ENCODE measurements around the gene TMEM132E. TPM values are rescaled to one million over a fixed set of nuclear protein-coding genes. Genes with fewer than 3 reads are reported as not detected.

Gene TMEM132E
- total and polyA plus RNA-seq, 2 of the 8 experiments (the other 6 are each of a cell fraction or from before 2014, with no cell fraction given) = 0.45 to 0.60 TPM

GRCh38 chr17:34609210-34609609 lies 29.8 kb downstream of the TMEM132E start:
- Histone ChIP-seq H3K23ac (ENCODE audit: insufficient read length) (no peak overlapping the region), H3K4me3 (ENCODE audit: extremely low read depth in 1 of 4, insufficient read depth in 2 of 4, low read depth in 3 of 4, low read length in 4 of 4) (no peak overlapping the region), H3K27ac (ENCODE audit: low read depth, low read length) (no peak overlapping the region), H3K18ac (ENCODE audit: extremely low read depth, low read length) (peak overlapping the region; percentile 38), H3K9ac (replicated peaks in 1 of 4; ENCODE audit: extremely low read depth in 1 of 4, low read depth in 3 of 4, low read length in 3 of 4) (no peak overlapping the region), H2BK120ac (replicated peaks; ENCODE audit: low read depth, low read length) (no peak overlapping the region), H3K79me2 (ENCODE audit: control insufficient read depth in 1 of 2, insufficient read depth in 2 of 2, low read length in 2 of 2) (no peaks in the 10 kb centered on the region), H3K4me1 (replicated peaks in 1 of 4; ENCODE audit: control insufficient read depth in 3 of 4, insufficient read depth in 4 of 4, low read length in 3 of 4) (peaks cover 22 to 42% (median 34%) of the 10 kb centered on the region in 4 experiments), H4K20me1 (replicated peaks in 1 of 2; ENCODE audit: control insufficient read depth in 1 of 2, insufficient read depth in 2 of 2, low read length in 2 of 2) (no peaks in the 10 kb centered on the region), H2AK5ac (ENCODE audit: low read depth, low read length) (peak overlapping the region; percentile 96), H3K36me3 (ENCODE audit: control insufficient read depth in 2 of 4, insufficient read depth in 4 of 4, low read length in 3 of 4) (no peaks in the 10 kb centered on the region), H3K56ac (replicated peaks; ENCODE audit: insufficient read length, low read depth, low read length) (no peak overlapping the region), H3K79me1 (ENCODE audit: low read depth, low read length) (no peaks in the 10 kb centered on the region), H2BK5ac (ENCODE audit: low read depth, low read length) (peak overlapping the region; percentile 3; the same call in 1 of the 2 replicates), H3K23me2 (ENCODE audit: low read depth, low read length) (no peaks in the 10 kb centered on the region; the same call in 1 of the 2 replicates), H3K14ac (ENCODE audit: insufficient read length) (no peak overlapping the region), H2BK20ac (ENCODE audit: low read length) (peak overlapping the region; percentile 75), H4K5ac (ENCODE audit: insufficient read length, low read depth, low read length) (no peak overlapping the region), H4K91ac (replicated peaks; ENCODE audit: insufficient read length, low read length) (peak overlapping the region; percentile 12), H3K9me3 (ENCODE audit: insufficient read depth in 2 of 2, low read depth in 1 of 2, low read length in 1 of 2) (no peaks in the 10 kb centered on the region), H3K4me2 (ENCODE audit: insufficient read depth in 1 of 2, low read depth in 2 of 2, low read length in 2 of 2) (peak overlapping the region in 1 of 2 experiments; percentile 8; a peak in 2 of 4 replicates), H2BK15ac (ENCODE audit: low read length) (peak overlapping the region; percentile 93; the same call in 1 of the 2 replicates), H2BK12ac (ENCODE audit: low read depth, low read length) (peak overlapping the region; percentile 45; the same call in 1 of the 2 replicates), H3K27me3 (replicated peaks in 1 of 4; ENCODE audit: control insufficient read depth in 3 of 4, extremely low read depth in 1 of 4, insufficient read depth in 3 of 4, low read length in 3 of 4) (no peaks in the 10 kb centered on the region; a peak in 3 of 7 replicates), H2AFZ (ENCODE audit: low read length) (no peak overlapping the region), H4K8ac (ENCODE audit: extremely low read depth, insufficient read depth, low read length) (no peak overlapping the region), H3K4ac (replicated peaks; ENCODE audit: insufficient read length, low read depth, low read length) (no peak overlapping the region)
- ChIA-PET POLR2A (ENCODE audit: partially characterized antibody) (interaction anchor here (0.7 to 2.1 kb wide), 3 partner anchors 12 to 30 kb away, joined by 3 to 4 read pairs (median 3); partner anchors contain the start of gene TMEM132E), CTCF (ENCODE audit: partially characterized antibody) (interaction anchor here (0.6 to 2.5 kb wide), 5 partner anchors 12 to 283 kb away, joined by 3 to 10 read pairs (median 4); no protein-coding TSS in a partner anchor)
- DNase-seq (ENCODE audit: low read depth in 1 of 2, low spot score in 2 of 2) (no peak), FAIRE-seq (peak; percentile 19)
- TF ChIP-seq JUN (IDR thresholded peaks at IDR 0.05; ENCODE audit: low read depth, low read length) (peak; percentile 6; the same call in 1 of the 2 replicates), SP1 (IDR thresholded peaks at IDR 0.05; ENCODE audit: low read depth, low read length) (no peak)
- 72% methylated on average over 5 of the region's 5 CpGs; no CpG with 5 or more reads in 1 of the 2 experiments for WGBS, 2 experiments (ENCODE audit: extremely low coverage in 1 of 2, insufficient coverage in 1 of 2, insufficient read length in 1 of 2, insufficient replicate concordance in 2 of 2, low coverage in 1 of 2, low lambda C conversion rate in 2 of 2, missing lambda C conversion rate in 1 of 2)

All from H1 (cell line).